HL-60 (cell line): Measurements from ENCODE around the gene ELF2.

Source experiments
- SPI1 ChIP-seq: IDR thresholded peaks from 2 replicates; pipeline ENCODE4 v1.6.1; 2012; ENCODE audit warnings: low read depth, mild to moderate bottlenecking, borderline replicate concordance
- TF ChIP-seq, protein P1 (sequence below): IDR thresholded peaks from one replicate; pipeline ENCODE4 v1.5.1; 2011; ENCODE audit warnings: low read length, control low read depth, inconsistent platforms; ENCODE audit not compliant: insufficient read depth

DNA sequence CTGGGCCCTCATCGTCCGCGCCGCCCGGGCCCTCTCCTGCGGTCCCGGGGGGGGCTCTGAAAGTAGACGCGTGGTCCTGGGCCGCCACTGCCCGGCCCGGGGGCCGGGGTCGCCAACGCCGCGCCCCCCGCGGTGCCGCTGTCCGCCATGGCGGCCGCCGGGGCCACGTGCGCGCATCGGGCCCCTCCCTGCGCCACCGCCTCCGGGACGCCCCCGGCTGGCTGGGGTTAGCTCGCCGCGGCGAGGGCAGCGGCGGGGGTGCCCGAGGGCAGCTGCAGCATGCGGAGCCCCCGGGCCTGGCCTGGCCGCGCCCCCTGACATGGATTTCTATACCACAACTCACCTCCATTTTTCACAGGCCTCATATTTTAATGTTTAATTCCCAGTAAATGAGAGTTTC lies 61.8 kb downstream of the ELF2 start:
- no peak for TF ChIP-seq SPI1
- TF ChIP-seq, protein P1, sequence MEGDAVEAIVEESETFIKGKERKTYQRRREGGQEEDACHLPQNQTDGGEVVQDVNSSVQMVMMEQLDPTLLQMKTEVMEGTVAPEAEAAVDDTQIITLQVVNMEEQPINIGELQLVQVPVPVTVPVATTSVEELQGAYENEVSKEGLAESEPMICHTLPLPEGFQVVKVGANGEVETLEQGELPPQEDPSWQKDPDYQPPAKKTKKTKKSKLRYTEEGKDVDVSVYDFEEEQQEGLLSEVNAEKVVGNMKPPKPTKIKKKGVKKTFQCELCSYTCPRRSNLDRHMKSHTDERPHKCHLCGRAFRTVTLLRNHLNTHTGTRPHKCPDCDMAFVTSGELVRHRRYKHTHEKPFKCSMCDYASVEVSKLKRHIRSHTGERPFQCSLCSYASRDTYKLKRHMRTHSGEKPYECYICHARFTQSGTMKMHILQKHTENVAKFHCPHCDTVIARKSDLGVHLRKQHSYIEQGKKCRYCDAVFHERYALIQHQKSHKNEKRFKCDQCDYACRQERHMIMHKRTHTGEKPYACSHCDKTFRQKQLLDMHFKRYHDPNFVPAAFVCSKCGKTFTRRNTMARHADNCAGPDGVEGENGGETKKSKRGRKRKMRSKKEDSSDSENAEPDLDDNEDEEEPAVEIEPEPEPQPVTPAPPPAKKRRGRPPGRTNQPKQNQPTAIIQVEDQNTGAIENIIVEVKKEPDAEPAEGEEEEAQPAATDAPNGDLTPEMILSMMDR, result no peak
